Activated T-cell treated with anti-CD3 and anti-CD28 coated beads for 4 hours (primary cell): ENCODE results near the gene PLCD1.
A peak's percentile ranks its signal among the peaks of the same experiment; 100 is the strongest.
"Not testable (repeated sequence)": the region's sequence is repeated elsewhere in the genome, so short reads cannot be mapped to it uniquely, and the experiment has no call there.

ENCODE experiments used
- DNase-seq: peaks from one replicate; pipeline ENCODE4 v3.0.0-alpha.2; 2020

The PLCD1 gene

DNA sequence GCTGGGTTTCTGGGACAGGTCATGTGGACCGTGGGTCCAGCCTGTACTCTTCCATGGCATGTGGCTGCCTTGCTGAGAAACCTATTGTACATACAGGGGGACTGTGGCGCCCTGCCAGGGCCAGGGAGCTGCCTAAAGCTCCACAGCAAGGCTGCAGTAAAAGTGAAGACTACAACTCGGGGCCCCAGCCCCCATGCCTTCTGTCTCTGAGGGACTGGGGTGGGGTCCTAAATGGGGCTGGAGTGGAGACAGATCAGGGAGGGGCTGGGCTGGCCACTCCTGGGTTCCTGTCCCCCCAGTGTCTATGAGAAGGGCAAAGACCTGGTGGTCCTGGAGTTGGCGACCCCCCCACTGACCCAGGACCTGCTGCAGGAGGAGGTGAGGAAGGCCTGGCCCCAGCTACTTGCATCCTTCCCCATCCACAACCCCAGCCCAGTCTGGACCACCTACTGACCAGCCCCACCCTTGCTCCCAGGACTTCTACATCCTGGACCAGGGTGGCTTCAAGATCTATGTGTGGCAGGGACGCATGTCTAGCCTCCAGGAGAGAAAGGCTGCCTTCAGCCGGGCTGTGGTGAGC is 31.6 kb downstream of the PLCD1 start:
- no peak for DNase-seq

DNA sequence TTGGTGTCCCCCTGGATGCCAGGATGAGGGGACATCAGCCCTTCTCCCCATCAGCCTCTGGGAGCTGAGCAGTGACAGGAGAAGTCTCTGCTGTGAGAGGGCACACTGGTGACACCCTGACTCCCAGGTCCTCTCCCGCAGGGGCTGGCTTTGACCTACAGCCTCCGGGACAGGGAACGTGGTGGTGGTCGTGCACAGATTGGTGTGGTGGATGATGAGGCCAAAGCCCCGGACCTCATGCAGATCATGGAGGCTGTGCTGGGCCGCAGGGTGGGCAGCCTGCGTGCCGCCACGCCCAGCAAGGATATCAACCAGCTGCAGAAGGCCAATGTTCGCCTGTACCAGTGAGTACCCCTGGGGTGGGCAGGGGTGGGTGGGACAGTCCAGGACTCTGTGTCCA is 32.1 kb downstream of the PLCD1 start:
- no peak for DNase-seq

DNA sequence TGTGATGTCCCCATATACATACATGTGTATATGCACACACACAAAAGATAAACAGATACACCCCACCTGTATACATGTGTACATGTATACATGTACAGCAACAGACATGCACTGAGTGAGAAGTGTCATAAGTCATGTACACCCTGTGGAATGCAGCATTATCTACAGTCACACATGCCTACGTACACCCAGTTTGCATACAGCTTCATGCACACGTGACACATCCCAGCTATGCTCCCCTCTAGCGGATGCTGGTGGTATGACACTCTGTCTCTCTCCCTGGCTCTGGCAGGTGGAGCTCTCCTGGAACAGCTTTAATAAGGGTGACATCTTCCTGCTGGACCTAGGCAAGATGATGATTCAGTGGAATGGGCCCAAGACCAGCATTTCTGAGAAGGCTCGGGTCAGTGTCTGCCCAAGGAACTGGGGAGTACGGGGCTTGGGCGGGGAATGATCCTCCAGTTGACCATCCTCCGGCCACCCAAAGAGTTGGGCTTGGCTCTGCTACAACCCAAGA is 32.6 kb downstream of the PLCD1 start:
- DNase-seq, result peak; percentile 83

DNA sequence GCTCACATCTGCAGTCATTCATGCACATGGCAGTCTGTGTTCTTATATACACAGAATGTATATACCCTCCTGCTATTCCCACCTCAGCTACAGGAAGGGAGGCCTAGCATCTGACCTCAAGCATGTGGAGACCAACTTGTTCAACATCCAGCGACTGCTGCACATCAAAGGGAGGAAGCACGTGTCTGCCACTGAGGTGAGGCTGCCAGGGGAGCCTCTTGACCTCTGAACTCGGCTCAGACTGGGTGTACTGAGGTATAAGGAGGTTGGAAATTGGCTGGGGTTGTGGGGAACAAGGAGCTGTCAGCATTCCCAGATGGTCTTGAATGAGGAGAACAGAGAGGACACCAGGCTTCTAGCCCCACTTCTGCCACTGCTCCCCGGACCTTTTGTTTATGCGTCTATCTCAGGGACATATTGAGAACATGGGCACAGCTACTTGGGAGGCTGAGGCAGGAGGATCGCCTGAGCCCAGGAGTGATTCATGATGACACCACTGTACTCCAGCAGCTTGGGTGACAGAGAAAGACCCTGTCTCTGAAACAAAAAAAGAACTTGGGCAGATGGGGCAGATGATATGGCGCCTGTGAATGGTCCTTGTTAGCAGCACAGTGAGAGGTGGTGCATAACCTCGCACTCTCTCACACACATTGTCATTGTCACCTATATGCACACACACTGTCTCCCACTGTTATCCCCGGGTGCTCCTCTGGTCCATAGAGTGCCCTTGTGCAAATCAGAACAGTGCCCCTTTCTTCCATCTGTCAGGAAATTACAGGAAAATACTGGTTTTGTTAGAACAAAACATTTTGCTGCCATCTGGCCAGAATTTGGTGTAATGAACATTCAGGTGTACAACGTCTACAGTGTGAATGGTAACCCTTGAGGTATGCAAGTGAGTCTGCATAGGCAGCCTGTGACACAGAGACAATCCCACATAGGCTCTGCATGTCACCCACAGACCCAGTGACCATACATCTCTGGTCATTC is 33.5 kb downstream of the PLCD1 start:
- DNase-seq, result no peak

DNA sequence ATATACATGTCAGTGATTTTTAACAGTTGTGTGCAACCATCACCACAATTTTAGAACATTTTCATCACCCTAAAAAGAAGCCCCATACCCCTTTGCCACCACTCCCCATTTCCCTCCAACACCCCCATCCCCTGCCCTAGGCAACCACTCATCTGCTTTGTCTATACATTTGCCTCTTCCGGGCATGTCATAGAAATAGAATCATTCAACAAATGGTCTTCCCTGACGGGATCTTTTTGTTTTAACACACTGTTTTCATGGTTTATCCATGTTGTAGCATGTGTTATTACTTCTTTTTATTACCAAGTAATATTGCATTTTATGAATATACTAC is 34.8 kb downstream of the PLCD1 start:
- DNase-seq, result no peak

DNA sequence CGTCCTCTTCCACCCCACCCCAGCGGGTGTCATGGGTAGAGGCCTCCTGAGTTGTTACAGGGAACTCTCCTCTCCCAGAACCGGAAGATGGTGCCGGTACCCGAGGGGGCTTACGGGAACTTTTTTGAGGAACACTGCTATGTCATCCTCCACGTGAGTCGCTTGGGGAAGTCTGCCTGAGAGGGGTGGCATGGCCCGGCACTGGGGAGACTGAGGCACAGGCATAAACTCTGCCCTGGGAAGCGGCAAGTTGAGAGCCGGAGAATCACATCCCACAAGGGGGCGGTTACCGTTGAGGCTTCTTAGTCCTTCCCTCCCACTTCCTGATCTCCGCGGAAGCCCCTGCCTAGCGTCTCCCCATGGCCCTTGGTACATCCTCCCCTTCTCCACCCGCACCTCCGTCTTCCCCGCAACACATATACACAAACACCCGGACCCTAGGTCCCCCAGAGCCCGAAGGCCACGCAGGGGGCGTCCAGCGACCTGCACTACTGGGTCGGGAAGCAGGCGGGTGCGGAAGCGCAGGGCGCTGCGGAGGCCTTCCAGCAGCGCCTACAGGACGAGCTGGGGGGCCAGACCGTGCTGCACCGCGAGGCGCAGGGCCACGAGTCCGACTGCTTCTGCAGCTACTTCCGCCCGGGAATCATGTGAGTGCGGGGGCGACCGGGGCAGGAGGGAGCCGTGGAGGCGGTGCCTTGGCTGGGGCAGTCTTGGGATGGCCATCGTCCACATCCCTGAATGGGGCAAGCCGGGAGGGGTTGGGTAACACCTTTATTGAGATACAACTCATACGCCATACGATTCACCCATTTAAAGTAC is 35.4 kb downstream of the PLCD1 start:
- DNase-seq, result peak; percentile 36

DNA sequence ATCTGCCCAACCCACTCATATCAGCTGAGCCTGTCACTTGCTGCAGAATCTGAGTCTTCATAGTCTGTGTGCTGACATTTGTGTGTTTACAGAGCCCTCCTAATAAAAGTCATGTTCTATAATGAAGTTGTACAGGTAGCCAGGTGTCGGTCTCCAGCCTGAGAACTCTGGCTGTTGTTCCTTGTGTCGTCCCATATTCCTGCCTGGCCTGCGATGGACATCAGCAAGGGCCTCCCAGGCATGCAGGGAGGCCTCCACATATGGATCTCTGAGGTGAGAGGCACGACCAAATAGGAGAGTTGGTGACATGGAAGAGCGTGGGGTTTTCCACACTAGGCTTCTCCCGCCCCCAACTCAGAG is 36.0 kb downstream of the PLCD1 start:
- DNase-seq, result no peak

DNA sequence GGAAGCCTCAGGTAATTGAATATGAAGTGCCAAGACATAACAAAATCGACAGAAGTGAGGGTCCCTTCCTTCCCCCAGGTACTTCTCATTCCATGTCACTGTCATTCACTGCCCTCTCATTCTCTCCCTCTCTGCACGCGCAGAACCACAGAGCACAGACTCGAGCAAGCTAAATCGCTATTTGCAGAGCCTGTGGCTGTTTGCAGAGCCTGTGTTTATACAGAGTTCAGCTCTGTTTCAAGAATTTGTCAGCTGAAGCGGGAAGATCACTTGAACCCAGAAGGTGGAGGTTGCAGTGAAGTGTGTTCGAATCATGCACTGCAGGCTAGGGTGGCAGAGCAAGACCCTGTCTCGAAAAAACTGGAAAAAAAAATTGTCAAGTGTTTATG is 36.4 kb downstream of the PLCD1 start:
- no peak for DNase-seq

DNA sequence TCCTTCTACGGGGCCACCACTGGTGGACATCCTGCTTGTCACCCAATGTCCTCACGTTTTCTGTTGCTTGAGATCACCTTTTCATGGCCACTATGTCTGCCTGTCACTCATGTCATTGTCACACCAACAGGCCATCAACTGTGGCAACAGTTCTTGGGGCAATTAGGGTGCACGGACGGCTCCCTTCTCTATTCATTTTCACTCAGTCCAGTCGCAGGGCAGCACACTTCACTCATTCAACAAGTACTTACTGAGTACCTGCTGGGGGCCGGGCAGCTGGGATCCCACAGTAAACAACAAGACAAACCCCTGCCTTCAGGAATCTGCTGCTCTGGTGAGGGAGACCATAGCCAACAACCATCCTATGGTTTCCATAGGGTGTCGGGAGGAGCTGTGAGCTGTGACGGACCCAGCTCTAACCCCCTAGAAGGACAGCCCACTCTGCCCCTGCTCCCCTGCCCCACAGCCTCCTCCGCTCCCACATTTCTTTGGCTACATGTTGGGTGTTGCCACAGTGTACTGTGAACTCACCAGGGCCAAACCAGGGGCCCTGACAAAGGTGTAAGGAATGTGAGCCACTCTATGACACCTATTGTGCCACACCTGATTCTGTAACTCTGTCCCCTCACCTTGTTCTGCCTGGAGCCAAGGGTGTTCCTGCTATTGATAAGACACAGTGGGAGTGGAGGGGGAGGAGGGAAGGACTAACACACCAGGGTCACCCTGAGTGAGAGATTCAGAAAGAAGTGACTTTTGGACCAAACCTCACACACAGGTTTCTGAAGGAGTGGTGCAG is 37.0 kb downstream of the PLCD1 start:
- DNase-seq, result no peak

DNA sequence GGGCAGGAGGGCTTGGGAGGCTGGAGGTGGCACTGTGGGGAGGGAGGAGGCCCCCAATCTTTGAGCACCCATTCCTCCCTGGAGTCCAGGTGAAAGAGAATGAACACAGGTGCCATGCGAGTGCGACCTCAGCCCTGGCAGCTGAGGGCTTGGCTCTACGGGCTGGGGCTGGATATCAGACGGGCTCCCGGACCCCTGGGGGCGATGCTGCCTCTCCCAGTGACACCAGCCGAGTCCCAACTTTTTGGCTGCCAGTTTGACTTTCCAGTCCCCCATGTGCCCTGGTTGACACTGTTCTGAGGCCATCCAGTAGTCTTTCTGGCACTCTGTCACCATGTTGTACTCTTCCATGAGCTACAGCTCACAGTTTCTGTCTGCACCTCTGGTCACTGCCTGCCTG is 37.6 kb downstream of the PLCD1 start:
- DNase-seq, result no peak

DNA sequence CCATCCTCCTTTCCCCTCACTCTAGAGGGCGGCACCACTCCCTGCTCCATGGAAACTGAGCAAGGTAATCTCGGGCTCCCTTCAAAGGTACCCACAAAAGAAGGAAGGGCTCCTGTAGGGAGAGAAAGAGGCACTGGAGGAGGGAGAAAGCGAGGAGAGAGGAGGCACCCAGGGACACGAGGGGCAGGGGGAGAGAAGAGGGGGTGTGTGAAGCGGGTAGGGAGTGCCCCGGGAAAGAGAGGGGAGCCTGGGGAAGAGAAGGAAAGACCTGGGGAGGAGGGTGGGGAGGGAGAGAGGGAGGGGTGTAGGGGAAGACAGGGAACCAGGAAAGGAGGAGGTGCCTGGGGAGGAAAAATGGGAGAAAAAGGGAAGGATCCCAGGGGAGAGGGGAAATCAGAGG is 38.3 kb downstream of the PLCD1 start:
- no peak for DNase-seq

DNA sequence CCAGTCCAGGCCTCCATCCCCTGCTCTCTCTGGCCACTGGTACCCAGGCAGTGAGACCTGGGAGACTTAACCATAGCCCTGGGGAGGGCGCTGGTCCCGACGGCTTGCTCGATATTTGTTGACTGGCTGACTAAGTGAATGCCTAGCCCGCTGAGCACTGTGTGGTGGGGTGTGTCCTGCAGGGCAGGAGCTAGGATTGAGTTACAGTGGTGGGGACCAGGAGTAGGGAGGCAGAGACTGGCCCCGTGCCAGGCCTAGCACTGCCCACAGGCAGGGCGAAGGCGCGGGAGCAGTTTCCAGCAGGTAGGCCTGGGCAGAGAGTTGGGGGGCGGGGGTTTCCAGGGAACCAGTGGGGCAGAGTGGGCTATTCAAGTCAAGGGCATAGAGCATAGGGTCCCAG is 38.9 kb downstream of the PLCD1 start, which contains the start of gene VILL:
TSS of gene VILL (plus strand) at position 260 of the 400 bp plus-strand sequence. CDS start 2,887 bp downstream, outside the sequence.
- no peak for DNase-seq

DNA sequence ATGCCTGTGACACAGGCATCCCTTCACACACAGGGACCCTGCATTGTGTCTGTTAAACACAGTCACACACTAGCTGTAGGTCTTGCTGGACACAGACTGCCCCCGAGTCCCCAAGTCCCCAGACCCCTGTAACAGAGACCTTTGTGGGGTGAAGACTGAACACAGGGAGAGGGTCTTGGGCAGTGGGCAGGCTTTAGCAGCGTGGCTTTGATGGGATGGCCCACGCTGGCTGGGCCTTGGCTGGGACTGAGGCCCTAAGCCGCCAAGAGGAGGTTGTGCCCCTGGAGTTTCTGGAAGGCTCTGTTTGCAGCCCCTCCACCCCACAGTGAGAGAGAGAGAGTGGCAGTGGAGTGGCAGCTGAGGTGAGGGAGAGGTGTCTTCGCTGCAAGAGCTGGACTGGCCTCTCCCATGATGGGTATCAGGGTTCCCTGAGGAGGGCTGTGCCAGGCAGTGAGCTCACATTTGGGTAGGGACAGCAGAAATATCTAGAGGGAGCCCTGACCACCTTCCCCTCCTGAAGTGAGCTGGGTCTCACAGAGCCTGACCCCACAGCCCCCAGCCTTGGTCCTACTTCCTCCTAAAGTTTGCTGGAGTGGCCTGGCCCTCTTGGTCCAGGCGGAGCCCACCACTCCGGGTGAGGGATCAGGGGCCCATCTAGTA is 39.5 kb downstream of the PLCD1 start:
- no peak for DNase-seq

DNA sequence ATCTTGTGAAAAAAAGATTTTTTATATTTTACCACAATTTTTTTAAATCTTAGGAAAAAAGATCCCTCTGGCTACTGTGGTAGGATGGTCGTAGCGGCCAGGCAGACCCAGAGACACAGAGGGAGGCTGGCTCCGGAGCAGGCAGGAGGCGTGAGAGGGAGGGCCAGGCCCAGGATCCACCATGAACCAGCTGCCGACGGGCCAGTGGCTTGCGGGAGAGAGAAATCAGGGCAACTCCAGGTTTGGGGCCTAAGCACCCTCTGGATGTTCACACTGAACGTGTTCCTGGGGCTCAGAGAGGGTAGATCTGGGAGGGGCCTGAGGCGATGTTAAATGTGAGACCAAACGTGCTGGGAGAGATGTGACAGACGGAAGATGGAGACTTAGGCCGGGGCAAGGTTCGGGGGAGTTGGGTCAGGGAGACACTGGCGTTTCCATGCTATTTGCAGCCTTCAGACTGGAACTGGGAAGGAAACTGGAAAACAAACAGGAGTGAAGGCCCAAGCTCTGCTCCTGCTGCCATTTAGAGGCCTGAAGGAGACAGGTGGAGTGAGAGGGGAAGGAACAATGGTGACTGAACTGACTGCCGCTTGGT is 40.4 kb downstream of the PLCD1 start:
- DNase-seq, result no peak

DNA sequence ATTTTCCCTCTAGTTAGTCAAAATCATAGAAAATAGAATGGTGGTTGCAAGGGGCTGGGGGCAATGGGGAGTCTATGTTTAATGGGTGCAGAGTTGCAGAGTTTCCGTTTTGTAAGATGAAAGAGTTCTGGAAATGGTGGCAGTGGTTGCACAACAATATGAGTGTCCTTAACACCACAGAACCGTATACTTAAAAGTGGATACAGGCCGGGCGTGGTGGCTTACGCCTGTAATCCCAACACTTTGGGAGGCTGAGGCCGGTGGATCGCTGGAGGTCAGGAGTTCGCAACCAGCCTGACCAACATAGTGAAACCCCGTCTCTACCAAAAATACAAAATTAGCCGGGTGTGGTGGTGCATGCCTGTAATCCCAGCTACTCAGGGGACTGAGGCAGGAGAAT is 41.1 kb downstream of the PLCD1 start:
- not testable (repeated sequence) for DNase-seq

DNA sequence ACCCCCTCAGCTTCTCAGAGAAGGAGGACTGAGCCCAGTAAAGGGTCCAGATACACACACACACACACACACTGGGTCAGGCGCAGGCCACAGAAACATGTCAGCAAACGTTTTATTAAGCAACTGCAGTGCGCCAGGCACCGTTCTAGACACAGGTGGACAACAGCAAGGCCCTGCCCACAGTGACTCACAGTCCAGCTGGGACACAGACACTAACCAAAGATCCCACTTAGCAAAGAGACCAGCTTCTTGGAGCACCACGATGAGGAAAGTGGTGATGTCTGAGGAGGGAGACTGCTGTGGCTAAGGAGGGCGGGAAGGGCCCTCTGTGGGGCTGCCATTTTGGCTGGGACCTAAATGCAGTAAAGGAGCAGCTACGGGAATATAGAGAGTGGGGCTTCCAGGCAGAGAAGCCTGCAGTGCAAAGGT is 41.7 kb downstream of the PLCD1 start:
- DNase-seq, result no peak

DNA sequence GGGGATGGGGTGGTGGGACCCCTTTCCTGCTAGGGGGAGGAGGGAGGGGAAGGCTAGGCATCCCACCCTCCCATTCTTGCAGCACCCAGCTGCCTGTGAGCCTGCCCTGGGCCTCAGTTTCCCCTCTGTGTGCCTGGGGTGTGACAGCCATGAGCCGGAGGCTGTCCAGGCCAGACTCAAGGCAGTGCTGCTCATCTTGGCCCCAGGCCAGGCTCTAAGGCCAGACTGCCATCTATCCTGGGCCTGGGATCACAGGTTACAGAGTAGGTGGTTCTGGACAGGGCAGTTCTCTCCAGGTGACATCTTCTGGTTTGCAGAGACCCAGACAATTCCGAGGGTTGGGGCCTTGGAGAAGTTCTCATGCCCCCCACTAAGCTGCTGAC is 42.1 kb downstream of the PLCD1 start:
- DNase-seq, result no peak

DNA sequence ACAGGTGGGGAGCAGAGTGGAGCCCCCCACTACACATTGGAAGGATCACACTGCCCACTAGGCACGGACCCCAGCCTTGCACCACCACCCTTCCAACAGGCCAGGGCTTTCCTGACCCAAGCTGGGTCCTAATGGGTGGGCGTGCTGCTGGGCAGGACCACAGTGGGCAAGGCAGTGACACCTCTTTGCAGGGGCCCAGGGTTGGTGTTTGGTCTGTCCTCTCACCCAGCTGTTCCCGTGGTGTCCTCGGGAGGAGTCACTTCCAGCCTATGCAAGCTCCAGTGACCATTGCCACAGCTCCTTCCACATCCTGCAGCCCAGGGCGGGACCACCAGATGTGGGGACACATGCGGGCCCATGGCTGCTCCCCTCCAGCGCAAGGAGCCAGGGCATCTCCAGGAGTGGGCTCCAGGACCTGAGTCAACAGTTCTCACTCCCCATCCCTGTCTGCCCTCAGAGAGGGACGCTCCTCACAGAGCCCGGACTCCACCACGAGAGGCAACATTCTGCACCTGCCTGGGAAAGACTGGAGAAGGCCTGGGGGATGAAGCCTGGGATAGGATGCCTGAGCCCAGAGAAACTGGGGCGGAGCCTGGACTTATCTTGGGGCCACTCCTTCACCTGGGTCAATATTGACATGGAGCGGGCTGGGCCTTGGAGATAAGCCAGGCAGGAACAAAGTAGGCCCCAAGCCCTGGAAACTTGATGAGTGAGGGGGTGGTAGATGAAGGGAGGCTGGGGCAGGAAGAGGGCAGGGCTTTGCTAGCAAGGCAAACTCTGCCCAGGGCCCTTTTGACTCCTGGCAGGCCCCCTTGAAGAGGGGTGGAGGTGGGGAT is 42.7 kb downstream of the PLCD1 start:
- no peak for DNase-seq

DNA sequence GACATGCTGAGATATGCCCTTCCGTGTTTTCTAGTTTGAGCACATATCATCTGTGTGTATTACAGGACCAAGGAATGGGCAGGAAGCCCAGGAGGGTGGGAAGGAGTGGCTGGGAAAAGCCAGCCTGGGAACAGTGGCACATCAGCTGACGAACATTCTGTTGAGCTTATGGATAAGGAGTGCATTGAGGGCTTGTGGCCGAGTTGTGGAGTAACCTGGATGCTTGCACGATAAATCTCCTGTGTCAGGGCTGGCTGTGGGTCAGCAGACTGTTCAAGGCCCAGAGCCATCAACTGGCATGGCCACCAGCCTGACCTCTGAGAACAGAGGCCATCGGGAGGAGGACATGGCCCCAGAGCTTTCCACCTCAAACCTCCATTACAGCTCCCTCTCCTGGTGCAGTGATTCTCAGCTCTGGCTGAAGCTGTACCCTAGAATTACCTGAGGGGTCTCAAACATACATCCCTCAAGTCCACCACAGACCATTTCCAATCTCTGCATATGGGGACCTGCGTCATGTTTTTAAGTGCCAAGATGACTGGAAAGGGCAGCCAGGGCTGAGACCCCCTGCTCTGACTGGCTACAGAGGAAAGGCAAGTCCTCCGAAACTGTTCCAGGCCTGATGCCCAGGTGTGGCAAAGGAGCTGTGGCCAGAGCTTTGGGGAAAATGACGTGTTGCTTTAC is 43.7 kb downstream of the PLCD1 start:
- DNase-seq, result no peak

DNA sequence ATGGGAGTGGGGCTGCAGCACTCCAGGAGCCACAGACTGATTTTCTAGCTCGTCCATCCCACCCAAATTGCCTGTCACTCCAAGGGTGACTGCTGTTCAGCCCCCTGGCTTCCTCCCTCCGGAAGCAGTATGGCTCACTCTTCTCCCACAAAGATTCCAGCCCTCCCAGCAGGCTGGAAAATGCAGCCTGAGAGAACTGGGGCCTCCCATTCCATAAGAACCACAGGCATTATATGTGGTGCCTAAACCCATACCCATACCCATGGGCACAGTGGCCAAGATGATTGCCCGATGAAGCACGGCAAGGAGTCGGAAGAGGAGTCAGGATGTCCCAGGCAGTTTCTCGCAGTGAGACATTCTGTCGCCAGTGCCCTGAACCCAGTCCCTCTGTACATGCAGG is 44.8 kb downstream of the PLCD1 start:
- no peak for DNase-seq
